Activated naive CD8-positive, alpha-beta T cell treated with anti-CD3 and anti-CD28 coated beads, Interleukin-2, amount 10 ng/mL, durations not matched to agents 7 days and 5 days (primary cell): ENCODE measurements around the gene CXorf51A. TPM values are rescaled to one million over a fixed set of nuclear protein-coding genes. Genes with fewer than 3 reads are reported as not detected.
"Not testable (repeated sequence)": the region's sequence is repeated elsewhere in the genome, so short reads cannot be mapped to it uniquely, and the experiment has no call there.

Experiments used
- ATAC-seq: fragments of 150-1000 bp; cut with Tn5 transposase; one replicate; pipeline ENCODE4 v1.10.0; 2021; ENCODE audit warnings: low read depth, moderate library complexity
- POLR2A ChIA-PET: fragments of 350-600 bp; sonication (Branson Sonifier 250); formaldehyde crosslinking; loops from one replicate; lab custom pipeline; 2021; ENCODE audit warnings: antibody characterized with exemption; lab: Charles Lee
- DNase-seq: peaks from one replicate; pipeline ENCODE4 v3.0.0; 2021
- H3K27ac Mint-ChIP-seq: one replicate; pipeline ENCODE4 v1.8.0; 2022; ENCODE audit warnings: mild to moderate bottlenecking, mixed read lengths
- H3K27me3 Mint-ChIP-seq: one replicate; pipeline ENCODE4 v1.8.0; 2022; ENCODE audit warnings: mild to moderate bottlenecking, moderate library complexity, mixed read lengths
- H3K36me3 Mint-ChIP-seq: one replicate; pipeline ENCODE4 v1.8.0; 2021; ENCODE audit warnings: mild to moderate bottlenecking, mixed read lengths
- H3K4me1 Mint-ChIP-seq: one replicate; pipeline ENCODE4 v1.8.0; 2021; ENCODE audit warnings: mixed read lengths
- H3K4me3 Mint-ChIP-seq: one replicate; pipeline ENCODE4 v1.8.0; 2022; ENCODE audit warnings: mild to moderate bottlenecking, moderate library complexity, mixed read lengths
- H3K9me3 Mint-ChIP-seq: one replicate; pipeline ENCODE4 v1.8.0; 2021; ENCODE audit warnings: mixed read lengths
- total RNA-seq, 2 experiments: library from RNA; stranded (reverse); gene quantifications; one replicate each; pipeline ENCODE4 v1.2.3, GENCODE V29; 2021

The CXorf51A gene
- total RNA-seq: not detected

GRCh38 chrX:146814644-146815043, at the start of gene CXorf51A:
TSS of gene CXorf51A (minus strand) at chrX:146814744. CDS start at chrX:146814723, 21 bp downstream.
- H3K9me3 Mint-ChIP-seq, DNase-seq, POLR2A ChIA-PET, H3K36me3 Mint-ChIP-seq, H3K27ac Mint-ChIP-seq, H3K27me3 Mint-ChIP-seq, H3K4me3 Mint-ChIP-seq, H3K4me1 Mint-ChIP-seq, ATAC-seq: not testable (repeated sequence)

- no peaks in the 10 kb centered on the region for H3K4me1 Mint-ChIP-seq
- no peaks in the 10 kb centered on the region for H3K36me3 Mint-ChIP-seq
- no peak for ATAC-seq
- POLR2A ChIA-PET: no interaction called here
- H3K9me3 Mint-ChIP-seq: no peaks in the 10 kb centered on the region
- H3K4me3 Mint-ChIP-seq: no peak overlapping the region
- no peak overlapping the region for H3K27ac Mint-ChIP-seq
- no peak for DNase-seq
- H3K27me3 Mint-ChIP-seq: no peaks in the 10 kb centered on the region
These were observed 49.0 kb upstream of the CXorf51A start for GRCh38 chrX:146863566-146863965.

GRCh38 chrX:146854281-146854680, 39.7 kb upstream of the CXorf51A start:
- no peaks in the 10 kb centered on the region for H3K36me3 Mint-ChIP-seq
- H3K4me3 Mint-ChIP-seq: no peak overlapping the region
- no peaks in the 10 kb centered on the region for H3K9me3 Mint-ChIP-seq
- no peak overlapping the region for H3K27ac Mint-ChIP-seq
- H3K4me1 Mint-ChIP-seq: no peaks in the 10 kb centered on the region
- H3K27me3 Mint-ChIP-seq: no peaks in the 10 kb centered on the region
- ATAC-seq (no peak), DNase-seq (no peak)
- POLR2A ChIA-PET: no interaction called here

GRCh38 chrX:146831994-146832393, 17.4 kb upstream of the CXorf51A start:
- no peak for ATAC-seq
- H3K27me3 Mint-ChIP-seq: no peaks in the 10 kb centered on the region
- H3K36me3 Mint-ChIP-seq: no peaks in the 10 kb centered on the region
- no peaks in the 10 kb centered on the region for H3K9me3 Mint-ChIP-seq
- POLR2A ChIA-PET: no interaction called here
- H3K4me1 Mint-ChIP-seq: no peaks in the 10 kb centered on the region
- H3K4me3 Mint-ChIP-seq: no peak overlapping the region
- no peak for DNase-seq
- no peak overlapping the region for H3K27ac Mint-ChIP-seq

- H3K27me3 Mint-ChIP-seq, H3K27ac Mint-ChIP-seq, POLR2A ChIA-PET, H3K9me3 Mint-ChIP-seq, H3K4me3 Mint-ChIP-seq, H3K4me1 Mint-ChIP-seq, H3K36me3 Mint-ChIP-seq, DNase-seq, ATAC-seq: not testable (repeated sequence)
These were observed 5.1 kb downstream of the CXorf51A start, which contains the start of gene CXorf51B for GRCh38 chrX:146809471-146809870. TSS of gene CXorf51B (plus strand) at chrX:146809771. CDS start at chrX:146809792, 21 bp downstream.

Other genes with a start within 250 kb of the CXorf51A start
- not detected for gene CXorf51B, start 5.0 kb downstream of the CXorf51A start, total RNA-seq